GM18870 (cell line): ENCODE data around the gene DENND10.
"Not testable (repeated sequence)": the region's sequence is repeated elsewhere in the genome, so short reads cannot be mapped to it uniquely, and the experiment has no call there.

Experiments used
- ATAC-seq: cut with Tn5 transposase; IDR thresholded peaks from one replicate; pipeline ENCODE4 v1.9.1; 2021; ENCODE audit warnings: moderate library complexity; ENCODE audit not compliant: unreplicated experiment

Gene DENND10

DNA sequence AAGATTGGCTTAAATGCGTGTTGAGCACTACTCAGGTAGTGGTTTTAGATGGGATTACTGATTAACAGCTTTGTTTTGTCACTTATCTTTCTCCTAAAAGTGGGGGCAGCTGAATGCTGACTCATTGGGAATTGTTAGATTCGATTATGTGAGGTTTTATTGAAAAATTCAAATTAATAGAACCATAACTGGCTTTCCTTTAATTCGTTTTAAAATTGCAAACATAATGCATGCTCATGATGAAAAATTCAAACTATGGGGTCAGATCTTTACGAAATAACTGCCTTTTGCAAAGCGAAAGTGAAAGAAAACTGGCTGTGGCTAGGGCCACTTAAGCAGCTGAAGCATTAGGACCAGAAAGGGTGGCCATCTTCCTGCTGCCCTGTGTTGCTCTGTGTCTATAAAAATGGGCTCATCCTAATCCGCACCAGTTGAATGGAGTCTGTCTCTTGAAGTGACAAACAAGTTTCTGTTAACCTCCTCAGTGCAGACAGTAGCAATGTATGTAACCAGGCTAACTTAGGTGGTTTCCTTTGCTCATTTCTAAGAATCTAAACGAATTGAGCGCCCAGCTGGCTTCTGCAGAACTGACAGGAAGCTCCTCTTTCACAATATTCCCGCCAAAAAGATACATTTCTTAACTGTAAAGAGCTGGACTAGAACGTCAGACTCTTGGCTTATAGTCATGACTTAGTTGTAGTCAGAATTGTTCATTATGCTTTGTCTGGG is 27.8 kb downstream of the DENND10 start:
- ATAC-seq, result no peak

DNA sequence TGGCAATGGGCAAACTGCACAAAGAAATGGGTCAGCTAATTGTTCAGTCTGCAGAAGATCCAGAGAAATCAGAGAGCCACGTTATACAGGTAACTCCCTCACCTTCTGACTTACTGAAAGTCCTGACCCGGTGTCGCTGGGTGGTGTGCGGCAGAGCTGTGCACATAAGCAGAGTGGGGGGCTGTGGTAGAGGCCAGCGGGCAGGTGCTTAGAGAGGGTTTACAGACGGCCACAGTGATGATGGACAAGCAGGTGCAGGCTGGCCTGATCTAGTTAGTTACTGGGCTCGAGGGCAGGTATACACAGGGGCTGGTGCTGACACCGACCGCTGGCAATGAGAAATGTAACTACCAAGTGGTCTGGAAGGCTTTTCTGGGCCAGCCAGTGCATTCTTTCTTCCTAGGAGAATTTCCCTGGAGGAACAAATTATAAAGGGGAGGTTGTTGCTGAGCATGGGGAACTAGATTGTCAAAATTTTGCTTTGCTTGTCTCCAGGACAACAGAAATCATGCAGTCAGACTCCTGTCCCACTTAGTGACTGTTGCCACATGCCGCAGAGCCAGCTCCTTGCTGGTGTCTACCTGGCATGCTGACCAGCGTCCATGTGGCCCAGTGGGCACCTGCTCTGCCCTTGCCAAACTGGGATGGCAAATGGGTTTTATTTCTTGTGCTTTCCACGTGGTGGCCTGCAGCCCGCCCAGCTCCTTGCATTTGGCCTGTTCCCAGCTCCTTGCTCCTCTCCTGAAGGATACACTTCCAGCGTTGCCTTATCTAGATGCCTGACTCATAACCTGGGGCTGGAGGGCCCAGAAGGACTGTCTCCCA is 28.8 kb downstream of the DENND10 start:
- ATAC-seq, result no peak

DNA sequence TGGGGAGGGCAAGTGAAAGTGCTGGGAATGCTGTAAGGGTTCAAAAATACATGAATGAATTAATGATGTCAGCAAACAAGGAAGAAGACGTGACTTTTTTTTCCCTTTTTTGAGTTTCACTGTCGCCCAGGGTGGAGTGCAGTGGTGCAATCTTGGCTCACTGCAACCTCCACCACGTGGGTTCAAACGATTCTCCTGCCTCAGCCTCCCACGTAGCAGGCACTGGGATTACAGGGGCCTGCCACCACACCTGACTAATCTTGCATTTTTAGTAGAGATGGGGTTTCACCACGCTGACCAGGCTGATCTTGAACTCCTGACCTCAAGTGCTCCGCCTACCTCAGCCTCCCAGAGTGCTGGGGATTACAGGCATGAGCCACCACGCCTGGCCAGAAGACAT is 30.0 kb downstream of the DENND10 start:
- no peak for ATAC-seq

DNA sequence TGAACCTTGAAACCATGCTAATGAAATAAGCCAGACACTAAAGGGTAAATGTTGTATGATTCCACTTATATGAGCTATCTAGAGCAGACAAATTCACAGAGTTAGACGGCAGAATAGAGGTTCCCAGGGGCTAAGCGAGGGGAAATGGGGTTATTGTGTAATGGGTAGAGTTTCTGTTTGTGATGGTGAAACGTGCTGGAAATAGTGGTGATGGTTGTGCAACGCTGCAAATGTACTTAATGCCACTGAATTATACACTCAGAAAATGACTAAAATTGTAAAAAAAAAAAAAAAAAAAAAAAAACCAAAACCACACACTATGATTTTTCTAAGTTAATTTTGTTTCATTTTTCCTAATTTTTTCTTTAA is 31.6 kb downstream of the DENND10 start:
- ATAC-seq, result no peak

DNA sequence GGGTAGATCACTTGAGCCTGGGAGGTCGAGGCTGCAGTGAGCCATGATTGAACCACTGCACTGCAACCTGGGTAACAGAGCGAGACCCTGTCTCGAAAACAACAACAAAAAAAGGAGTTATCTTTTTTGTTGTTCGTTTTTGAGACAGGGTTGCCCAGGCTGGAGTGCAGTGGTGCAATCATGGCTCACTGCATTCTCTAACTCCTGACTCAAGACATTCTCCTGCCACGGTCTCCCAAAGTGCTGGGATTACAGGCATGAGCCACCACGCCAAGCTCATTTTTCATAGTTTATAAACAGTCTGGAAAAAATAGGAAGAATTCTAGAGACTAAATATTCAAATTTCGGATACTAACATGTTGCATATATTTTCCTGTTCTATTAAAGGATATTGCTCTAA is 32.2 kb downstream of the DENND10 start:
- no peak for ATAC-seq

DNA sequence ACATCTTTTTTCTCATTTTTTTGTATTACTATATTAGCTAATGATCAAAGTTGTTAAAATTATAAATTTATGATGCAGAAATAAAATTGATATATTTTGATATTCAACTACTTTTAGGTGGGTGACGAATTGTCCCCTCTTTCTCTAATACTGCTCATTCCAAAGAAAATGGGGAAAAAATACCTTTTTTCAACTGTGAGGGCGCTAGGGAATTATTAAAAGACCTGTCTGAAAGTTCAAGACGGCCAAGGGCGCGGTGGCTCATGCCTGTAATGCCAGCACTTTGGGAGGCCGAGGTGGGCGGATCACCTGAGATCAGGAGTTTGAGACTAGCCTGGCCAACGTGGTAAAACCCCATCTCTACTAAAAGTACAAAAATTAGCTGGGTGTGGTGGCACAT is 34.0 kb downstream of the DENND10 start:
- ATAC-seq, result not testable (repeated sequence)

DNA sequence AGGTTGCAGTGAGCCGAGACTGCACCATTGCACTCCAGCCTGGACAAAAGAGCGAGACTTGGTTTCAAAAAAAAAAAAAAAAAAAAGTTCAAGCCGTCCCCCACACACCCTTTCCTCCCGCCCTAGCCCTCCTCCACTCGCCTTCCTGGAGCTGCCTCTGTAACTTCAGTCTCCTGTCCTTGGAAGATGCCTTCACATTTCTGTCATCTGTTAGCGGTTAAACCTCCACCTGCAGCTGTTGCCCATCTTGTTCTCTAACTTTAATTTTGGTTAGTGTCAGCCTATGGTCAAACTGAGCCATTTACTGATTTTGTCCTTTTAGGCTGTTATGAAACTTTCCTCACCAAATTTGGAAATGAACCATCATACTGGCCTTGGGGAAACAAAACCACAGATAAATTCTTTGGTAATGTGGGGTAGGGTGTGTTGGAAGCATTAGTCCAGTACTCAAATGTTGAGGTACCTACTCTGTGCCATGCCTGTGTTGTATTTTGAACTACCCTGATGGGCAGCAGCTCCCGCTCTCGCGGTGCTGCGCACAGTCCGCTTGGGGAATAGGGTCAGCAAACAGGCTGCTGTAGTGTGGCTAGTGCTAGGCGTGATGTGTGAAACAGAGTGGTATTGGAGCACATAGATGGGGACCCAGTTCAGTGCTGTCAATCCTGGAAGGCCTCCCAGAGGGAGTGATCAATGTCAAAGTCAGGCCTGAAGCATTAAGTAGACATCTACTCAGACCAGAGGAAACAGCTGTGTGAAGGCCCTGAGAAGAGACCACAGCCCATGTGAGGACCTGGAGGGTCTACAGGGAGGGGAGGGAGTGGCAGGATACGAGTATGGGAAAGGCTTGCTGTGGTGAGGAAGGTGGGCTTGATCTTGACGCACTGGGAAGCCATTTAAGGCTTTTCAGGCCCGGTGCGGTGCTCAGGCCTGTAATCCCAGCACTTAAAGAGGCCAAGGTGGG is 34.7 kb downstream of the DENND10 start:
- ATAC-seq, result no peak

DNA sequence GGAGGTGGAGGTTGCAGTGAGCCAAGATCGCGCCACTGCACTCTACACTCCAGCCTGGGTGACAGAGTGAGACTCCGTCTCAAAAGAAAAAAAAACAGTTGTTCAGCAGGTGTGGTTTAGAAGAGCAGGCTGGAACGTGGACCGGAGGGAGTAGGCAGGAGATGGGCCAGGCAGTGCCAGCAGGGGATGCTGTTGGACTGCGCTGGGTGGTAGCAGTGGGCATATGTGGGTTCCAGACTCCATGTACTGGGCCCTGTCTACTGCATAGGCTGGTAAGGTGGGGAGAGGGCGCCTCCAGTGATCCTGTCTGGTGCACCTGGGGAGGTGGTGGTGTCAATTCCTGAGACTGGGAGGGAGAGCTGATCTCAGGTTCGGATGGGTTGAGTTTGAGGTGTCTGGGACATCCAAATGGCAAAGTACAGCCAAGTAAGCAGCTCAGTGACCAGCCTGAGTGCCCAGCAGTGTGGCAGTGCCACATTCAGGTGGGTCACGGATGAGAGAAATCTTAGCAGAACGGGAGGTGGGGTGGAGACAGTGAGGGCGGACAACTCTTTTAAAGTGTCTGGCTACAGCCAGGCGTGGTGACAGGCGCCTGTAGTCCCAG is 35.7 kb downstream of the DENND10 start:
- no peak for ATAC-seq

DNA sequence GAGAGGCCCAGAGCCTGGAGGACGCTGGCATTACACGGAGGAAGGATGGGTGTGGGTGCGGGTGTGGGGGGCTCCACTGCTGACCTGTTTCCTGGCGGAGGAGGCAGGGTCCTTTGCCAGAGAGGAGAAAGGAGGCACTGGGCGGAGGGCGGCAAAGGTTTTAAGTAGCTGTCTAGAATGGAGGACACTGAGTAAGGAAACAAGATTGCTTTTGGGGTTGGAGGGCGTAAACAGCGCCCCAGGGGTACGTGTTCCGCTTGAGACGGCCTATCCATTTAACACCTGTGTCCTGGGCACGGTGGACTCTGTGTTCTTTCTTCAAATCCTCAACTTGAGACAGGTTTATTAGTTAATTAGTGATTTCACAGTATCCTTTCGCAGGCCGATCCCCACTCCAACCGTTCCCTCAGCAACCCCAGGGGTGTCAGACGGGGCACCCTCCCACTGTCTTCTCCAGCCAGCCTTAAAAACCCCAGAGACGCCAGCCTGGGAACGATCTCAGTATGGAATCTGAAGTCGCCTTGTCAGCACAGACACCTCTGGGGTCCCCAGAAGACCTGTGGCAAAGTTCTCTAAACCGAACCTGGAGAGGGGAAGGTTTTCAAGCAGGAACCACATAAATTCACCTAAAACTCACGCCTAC is 36.8 kb downstream of the DENND10 start:
- no peak for ATAC-seq

DNA sequence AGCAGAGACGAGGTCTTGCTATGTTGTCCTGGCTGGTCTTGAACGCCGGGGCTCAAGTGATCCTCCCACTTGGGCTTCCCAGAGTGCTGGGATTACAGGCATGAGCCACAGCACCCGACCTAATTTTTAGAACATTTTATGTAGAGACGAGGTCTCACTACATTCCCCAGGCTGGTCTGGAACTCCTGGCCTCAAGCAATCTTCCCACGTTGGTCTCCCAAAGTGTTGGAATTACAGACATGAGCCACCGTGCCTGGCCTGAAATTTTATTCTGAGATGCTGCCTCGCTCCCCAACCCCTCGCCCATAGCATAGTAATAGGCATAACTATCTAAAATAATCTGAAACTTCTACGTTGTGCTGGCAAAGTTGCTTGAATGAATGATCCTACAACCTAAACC is 39.7 kb downstream of the DENND10 start:
- no peak for ATAC-seq

DNA sequence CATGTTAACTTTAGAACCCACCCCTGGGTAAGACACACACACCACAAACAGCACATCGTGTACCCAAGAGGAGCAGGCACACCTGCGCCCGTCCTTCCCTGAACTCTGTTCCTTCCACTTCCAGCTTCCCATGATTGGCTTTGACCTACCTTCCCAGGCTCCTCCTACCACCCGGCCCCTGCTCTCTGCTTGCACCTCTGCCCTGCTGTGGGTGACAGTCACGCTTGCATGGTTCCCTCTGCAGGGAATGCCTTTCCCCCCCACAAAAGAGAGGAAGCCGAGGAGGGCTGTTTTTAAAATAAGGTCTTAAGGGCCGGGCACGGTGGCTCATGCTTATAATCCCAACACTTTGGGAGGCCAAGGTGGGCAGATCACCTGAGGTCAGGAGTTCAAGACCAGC is 45.2 kb downstream of the DENND10 start:
- ATAC-seq, result no peak

DNA sequence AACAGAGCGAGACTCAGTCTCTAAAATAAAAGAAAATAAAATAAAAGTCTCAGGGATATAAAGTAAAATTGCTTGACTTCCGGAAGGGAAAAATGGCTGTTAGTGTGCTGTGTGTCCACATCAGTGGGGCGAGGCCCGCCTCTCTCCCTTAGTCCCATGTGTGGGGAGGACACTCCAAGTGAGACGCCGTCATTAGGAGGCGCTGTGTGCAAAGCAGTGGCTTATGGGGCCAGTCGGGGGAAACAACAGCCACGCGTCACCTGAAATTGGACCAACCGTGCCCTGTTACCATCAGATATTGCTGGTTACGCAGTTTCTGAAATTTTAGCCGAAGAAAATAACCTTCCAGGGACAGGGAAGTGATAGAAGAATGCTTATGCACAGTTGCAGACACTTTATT is 45.8 kb downstream of the DENND10 start:
- ATAC-seq, result no peak

DNA sequence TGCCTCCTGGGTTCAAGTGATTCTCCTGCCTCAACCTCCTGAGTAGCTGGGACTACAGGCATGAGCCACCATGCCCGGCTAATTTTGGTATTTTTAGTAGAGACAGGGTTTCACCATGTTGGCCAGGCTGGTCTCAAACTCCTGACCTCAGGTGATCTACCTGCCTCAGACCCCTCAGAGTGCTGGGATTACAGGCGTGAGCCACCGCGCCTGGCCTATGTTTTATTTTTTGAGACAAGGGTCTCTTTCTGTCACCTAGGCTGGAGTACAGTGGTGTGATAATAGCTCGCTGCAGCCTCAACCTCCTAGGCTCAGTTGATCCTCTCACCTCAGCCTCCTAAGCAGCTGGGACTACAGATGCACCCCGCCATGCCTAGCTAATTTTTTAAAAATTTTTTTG is 47.7 kb downstream of the DENND10 start:
- ATAC-seq, result not testable (repeated sequence)

DNA sequence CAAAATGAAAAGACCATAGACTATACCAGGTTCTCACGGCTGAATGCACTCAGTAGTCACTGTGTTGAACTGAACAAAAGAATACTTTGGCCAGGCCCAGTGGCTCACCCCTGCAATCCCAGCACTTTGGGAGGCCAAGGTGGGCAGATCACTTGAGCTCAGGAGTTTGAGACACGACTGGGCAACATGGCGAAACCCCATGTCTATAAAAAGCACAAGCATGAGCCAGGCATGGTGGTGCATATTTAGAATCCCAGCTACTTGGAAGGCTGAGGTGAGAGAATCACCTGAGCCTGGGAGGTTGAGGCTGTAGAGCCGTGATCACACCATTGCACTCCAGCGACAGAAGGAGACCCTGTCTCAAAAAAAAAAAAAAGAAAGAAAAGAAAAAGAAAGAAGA is 49.1 kb downstream of the DENND10 start:
- ATAC-seq, result no peak

DNA sequence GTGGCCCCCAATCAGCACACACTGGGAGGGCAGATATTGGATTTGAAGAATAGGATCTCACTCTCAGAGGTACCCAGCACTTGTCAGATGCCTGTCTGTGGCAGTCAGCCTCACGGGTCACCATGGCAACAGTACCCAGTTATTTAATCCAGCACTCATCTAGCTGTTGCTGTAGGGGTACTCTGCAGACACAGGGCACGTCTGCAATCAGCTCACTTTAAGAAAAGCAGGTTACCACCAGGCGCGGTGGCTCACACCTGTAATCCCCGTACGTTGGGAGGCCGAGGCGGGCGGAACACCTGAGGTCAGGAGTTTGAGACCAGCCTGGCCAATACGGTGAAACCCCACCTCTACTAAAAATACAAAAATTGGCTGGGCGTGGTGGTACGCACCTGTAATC is 49.7 kb downstream of the DENND10 start:
- no peak for ATAC-seq

DNA sequence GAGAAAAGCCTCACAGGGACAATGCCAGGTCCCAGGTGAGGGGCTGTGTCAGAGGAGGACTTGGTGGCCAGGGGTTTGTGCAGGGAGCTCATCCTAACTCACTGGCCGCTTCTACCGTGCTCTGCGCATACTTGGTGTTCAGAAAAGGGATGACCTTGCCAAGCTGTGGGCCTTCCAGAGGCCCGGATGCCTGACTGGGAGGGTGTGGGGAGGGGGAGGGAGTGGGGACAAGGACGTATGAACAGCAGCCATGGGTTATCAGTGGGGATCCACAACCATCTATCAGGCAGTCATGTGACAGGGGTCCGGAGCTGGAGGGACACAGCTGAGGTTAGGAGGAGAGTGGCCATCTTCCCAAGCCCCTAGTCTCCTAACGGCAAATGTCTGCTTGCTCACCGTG is 55.4 kb downstream of the DENND10 start:
- ATAC-seq, result no peak

DNA sequence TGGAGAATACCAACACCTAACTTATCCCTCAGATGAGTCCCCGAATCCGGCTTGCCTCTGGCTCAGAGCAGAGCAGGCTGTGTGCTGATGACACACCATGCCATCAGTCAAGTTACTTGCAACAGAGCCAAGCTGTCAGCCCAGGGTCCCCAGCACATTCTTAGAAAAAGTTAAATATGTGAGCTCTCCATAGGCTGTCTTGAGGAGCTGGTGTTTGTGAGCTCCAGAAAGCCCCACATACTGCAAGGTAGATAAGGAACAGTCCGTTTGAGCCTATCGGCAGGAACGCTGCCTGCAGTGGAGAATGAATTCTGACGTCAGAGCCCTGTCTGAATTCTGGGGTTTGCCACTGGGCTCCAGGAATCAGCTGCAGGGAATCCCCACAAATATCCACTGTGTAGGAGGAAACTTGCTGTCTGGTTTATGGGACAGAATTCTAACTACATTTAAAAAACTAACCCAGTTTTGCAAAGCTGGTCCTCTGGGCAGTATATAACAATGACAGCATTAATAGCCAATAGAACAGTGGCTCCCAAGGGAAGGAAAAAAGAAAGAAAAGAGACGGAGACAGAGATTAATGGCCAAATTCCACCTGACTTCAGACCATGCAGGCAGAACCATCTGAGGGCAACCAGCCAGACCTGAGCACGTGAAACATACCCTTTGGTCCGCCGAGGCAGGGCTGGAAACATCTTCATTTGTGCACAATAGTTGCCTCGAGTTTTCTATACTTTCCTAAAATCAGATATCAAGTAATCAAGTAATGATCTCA is 58.0 kb downstream of the DENND10 start:
- no peak for ATAC-seq

DNA sequence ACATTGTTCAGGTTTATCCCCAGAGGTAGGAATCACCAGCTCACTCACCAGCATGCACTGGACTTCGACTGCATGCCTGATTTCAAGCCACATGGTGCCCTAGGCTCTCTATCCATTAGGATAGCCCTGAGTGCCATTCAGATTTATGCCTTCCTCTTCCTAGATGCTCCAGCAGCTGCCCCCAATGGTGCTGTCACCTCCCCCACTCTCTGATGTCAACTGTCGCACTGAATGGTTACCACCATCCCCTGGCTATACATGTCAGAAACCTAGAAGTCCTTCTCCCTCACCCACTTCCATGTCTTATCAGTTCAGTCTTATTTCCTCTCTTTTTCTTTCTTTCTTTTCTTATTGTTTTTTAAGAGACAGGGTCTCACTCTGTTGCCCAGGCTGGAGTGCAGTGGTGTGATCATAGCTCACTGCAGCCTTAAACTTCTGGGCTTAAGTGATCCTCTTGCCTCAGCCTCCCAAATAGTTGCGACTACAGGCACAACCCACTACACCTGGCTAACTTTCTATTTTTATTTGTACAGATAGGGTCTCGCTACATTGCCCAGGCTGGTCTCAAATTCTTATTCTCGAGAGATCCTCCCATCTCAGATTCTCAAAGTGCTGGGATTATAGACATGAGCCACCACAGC is 58.7 kb downstream of the DENND10 start:
- no peak for ATAC-seq
